HG03342 (cell line): ENCODE measurements around the gene VAMP2.

ENCODE experiments used
- ATAC-seq: cut with Tn5 transposase; IDR thresholded peaks from one replicate; pipeline ENCODE4 v1.9.1; 2021; ENCODE audit warnings: mild to moderate bottlenecking, moderate library complexity; ENCODE audit not compliant: unreplicated experiment

VAMP2 gene

DNA sequence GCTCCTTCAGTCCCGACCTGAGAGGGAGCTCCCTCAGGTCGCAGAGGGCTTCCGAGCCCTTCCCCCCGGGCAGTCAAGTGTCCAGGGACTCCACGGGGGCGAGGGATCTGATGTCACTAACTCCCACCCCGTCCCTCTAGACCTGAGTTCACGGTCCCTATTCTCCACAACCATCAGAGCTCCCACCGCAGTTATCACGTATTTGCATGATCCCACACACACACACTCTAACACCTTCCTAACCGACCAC, 6.8 kb downstream of the VAMP2 start:
- ATAC-seq: no peak

GRCh38 chr17:8155231-8155995, 7.3 kb downstream of the VAMP2 start:
- ATAC-seq: no peak

DNA sequence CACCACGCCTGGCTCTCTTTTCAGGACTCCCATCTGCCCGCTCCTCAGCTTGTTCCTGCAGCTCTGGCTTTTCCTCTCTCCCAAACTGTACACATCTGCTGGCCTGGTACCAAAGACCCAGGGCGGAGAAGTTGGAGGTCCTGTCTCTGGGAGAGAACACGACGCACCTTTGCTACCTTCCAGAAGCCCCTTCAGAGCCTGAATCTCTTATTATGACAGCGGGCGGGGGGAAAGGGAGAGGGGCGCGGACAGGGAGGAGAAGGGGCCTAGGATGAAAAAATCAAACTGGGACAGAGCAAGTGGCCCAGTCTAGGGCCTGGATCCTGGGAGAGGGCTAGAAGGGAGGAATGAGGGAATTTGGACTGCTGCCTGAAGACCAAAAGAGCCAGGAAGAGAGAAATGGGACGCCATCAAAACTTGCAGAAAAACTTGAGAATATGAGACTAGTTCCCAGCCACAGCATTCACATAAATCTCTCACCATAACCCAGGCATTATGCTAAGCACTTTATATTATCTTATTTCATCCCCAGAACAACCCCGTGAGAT, 8.1 kb downstream of the VAMP2 start:
- ATAC-seq: no peak

GRCh38 chr17:8153957-8154607, 8.7 kb downstream of the VAMP2 start:
- ATAC-seq: no peak

DNA sequence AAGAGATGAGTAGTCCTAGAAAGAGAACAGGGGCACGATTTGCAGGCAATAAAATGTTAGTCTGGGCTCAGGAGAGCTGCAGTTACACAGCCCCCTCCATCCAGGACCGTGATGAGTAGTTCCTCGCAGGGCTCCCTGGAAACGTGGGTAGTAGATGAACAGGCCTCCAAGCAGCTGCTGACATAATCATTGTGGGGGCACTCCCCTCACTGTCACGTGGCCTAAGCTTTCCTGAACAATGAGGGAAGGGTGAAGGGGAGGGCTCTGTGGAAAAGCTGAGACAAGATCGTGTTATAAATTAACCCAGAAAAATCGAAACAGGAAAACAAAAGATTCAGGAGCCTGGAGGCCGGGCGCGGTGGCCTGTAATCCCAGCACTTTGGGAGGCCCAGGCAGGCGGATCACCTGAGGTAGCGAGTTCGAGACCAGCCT, 9.2 kb downstream of the VAMP2 start:
- ATAC-seq: no peak

- no peak for ATAC-seq
Measured at GRCh38 chr17:8153031-8153451, 9.7 kb downstream of the VAMP2 start.

DNA sequence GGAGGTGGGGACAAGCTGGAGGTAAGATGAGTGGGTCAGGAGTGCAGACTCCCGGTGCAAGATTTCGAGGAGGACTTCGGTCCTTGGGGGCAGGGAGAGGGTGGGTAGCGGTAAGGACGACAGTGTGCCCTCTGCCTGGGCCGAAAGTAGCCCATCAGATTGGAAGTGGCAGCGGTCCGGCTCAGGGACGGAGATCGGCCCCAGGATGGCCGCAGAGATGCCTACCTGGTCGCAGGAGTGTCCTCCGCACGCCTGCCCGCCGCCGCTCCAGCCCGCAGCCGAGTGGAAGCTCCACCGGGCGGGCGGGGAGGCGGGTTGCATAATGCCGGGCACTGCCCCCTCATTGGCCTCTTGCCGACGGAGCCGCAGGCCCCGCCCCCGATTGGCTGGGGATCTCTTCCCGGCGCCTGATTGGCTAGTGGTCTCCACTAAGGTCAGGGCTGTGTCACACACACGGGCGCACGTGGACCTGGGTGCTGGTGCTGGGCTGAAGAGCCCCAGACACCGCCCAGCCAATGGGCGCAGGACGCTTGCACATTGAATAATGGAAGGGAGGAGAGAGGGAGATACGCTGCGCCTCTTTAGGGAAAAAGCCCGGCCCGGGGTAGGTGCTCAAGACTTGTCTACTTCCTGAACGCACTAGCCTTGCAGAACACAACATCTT, 10.5 kb downstream of the VAMP2 start, which contains the start of gene PER1:
PER1 (minus strand) TSS at position 293 of the 664 bp plus-strand sequence. CDS start 1,698 bp downstream, outside the sequence.
- ATAC-seq: no peak

- no peak for ATAC-seq
Measured at GRCh38 chr17:8151641-8152111, 11.1 kb downstream of the VAMP2 start.

DNA sequence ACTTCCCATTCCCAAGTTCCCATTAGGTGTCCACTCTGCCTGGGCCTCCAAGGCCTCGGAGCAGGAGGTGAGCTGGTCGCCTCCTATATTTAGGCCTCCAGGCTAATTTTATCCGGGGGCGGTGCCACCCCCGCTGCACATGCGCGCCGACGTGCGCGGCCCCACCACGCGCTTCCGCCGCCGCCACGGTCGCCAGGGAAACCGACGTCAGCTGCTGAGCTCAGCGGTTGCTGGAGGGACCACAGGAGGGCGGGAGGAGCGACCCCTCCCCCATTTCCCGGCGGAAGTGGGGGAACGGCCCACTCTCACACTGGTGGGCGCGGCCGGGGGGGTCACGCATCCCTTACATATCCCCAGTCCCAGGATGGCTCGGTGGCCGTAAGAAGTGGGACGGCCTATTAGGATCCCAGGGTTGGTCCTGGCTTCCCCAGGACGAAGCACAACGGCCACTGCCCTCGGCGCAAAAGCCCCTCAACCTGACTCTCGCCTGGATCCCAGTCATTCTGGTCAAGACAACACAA, 11.6 kb downstream of the VAMP2 start:
- ATAC-seq: peak; percentile 36

DNA sequence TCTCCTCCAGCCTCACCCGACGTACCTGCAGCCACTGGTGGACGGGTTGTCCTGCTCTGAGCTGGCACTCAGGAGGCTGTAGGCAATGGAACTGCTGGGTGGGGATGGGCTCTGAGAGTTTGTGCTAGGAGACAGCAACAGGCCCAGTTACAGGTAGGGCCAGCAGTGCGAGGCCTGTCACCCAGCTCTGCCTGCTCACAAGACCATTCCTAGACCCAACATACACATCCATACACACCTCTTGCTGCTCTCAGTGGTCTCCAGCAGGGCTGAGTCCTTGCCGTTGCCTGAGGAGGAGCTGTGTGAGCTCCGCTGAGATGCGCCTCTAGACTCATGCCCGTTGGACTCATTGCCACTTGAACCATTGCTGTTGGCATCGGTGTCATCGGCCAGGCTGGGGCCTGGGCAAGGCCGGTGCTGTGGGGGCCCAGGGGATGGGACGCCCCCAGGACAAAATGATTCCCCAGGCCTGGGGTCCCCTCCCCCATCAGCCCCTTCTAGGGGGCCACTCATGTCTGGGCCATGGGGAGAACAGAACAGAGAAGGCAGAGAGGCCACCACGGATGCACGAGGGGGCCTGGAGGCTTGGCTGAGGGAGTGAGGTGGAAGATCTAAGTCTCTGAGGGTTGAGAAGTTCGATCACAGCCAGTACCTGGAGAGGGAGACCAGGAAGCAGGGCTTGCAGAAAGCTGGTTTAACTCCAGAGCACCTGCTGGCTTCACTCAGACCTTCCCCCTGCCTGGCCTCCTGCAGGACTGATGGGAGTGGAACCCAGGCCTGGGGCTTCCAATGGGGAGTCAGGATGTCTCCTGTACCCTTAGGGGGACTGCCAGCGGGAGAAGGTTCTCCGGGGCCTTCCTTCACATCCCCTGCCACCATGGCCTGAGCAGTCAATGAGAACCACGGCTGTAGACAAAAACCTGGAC, 12.3 kb downstream of the VAMP2 start:
- ATAC-seq: no peak

GRCh38 chr17:8149419-8150193, 13.1 kb downstream of the VAMP2 start:
- no peak for ATAC-seq

DNA sequence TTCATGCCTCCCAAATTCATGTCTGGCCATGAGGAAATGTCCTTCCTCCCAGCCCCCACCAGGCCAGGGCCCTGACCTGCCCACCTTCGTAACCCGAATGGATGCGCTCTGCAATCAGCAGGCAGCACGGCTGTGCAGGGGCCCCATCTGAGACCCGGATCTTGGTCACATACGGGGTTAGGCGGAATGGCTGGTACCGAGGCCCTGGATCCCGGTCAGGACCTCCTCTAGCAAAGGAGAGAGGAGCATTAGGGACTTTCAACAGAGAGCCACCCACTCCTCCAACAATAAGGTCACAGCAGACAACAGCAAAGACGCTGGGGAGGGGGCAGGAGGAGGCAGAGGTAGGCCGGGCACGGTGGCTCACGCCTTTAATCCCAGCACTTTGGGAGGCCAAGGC, 14.2 kb downstream of the VAMP2 start:
- ATAC-seq: no peak

DNA sequence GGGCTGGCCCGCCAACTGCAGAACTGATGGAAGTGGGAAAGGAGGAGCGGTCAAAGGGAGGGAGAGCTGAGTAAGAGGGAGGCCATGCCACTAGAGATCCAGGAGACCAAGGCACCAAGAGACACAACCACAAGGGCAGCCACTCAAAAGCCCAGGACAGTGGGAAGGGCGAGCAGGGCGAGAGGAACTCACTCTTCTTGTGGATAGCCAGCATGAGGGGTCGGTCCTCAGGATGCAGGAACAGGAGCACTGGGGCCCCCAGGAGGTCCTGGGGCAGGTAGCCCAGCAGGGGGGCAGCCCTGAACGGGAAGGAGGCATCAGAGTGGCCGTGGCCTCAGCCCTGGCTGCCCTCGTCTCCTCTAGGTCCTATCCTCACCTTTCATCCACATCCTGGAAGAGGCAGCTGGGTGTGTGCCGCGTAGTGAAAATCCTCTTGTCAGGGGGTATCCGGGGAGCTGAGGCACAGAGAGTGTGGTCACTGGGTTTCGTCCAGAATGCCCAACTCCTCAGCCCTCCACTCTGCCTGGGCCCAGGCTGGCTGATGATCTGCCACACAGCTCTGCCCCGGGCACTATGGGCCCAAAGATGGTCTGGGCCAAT, 14.8 kb downstream of the VAMP2 start:
- no peak for ATAC-seq

DNA sequence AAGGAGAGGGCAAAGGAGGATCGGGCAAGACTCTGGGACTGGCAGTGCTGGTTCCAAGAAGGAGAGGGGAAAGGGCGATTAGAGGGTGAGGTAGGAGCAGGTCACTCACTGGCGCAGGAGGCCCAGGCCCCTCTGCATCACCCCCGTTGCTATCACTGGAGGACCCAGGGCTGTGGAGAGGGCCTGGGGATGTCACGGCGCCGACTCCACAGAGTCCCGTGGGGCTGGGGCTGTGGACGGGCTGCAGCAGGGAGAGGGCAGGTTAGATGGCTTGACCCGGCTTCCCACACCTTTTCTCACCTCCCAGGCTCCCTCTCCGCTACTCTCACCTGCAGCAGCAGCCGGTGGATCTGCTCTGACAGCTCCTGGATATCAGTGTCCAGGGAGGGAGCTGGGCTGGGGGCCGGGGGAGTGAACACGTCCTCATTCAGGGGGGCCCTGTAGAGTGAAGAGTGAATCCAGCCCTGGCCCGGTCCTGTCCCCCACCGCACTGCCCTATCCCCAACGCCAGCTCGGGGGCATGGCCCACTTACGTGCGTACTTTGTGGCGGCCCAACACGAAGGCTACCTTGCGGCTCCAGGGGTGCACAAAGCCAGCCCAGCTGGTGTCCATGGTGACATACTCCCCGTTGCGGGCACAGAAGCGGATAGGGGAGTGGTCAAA, 15.5 kb downstream of the VAMP2 start:
- ATAC-seq: no peak

DNA sequence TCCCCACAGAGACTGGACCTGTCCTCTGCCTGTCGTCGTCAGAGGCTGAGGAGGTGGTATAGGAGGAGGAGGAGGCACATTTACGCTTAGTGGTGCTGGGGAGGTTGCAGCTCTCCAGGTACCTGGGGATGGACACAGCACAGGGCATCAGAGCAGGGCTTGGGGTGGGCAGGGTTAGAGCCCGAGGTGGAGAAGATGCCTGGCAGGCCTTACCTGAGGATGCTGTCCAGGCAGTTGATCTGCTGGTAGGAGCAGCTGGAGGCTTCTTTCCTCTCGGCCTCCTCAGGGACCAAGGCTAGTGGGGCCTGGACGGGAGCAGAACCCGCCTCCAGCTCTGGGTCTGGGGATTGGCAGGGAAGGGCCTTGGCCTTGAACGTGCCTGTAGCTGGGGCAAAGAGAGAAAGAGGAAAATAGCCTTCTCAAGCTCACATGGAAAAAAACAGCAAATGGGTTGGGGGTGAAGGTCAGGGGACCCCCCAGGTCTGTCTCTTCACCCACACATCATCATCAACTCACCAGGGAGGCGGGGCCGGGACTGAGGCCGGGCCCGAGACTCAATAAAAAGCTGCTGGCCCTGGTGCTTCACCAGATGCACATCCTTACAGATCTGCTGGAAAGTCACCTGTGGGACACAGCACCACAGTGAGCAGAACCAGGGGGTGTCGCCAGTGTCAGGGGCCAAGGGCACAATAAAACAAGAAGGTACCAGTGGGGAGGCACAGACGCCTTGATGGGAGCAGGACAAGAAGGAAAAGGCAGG, 16.2 kb downstream of the VAMP2 start:
- no peak for ATAC-seq

DNA sequence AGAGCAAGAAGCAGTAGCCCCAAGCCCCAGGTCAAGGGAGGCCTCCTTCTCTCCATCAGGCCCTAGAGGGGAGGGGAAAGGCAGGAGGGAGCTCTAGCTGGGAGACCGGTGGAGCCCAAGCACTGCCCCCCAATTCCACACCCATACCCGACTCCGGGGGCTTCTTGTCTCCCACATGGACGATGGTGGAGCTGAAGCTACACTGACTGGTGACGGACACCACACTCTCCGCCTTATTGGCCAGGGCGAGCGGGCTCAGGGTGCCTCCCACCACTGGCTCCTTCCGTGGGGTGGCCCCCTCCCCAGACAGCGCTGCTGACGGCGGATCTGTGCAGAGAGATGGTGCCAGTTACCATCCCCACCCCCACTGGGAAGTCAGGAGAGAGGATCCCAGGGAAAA, 16.9 kb downstream of the VAMP2 start:
- no peak for ATAC-seq

GRCh38 chr17:8144401-8145231, 18.1 kb downstream of the VAMP2 start:
- ATAC-seq: no peak
